Measurements from ENCODE around the gene RPTOR.

RPTOR gene

DNA sequence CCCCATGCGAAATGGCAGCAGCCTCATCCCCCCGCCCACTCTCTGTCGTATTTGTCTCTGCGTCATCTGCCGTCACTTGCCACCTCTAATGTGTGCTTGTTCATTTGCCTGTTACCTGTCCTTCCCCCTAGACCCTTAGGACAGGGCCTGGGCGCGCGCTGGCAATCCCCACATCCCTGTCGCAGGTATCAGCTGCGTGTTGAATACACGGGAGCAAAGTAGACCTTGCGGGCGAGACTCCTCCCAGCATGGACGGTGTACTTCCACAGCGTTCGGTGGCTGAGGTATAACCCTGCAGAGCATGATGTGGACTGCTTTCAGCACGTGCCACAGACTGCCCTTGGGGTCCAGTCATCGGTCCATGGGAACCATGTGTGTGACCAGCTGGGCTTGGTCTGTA, 276.9 kb downstream of the RPTOR start:
- TF ChIP-seq, protein P1, sequence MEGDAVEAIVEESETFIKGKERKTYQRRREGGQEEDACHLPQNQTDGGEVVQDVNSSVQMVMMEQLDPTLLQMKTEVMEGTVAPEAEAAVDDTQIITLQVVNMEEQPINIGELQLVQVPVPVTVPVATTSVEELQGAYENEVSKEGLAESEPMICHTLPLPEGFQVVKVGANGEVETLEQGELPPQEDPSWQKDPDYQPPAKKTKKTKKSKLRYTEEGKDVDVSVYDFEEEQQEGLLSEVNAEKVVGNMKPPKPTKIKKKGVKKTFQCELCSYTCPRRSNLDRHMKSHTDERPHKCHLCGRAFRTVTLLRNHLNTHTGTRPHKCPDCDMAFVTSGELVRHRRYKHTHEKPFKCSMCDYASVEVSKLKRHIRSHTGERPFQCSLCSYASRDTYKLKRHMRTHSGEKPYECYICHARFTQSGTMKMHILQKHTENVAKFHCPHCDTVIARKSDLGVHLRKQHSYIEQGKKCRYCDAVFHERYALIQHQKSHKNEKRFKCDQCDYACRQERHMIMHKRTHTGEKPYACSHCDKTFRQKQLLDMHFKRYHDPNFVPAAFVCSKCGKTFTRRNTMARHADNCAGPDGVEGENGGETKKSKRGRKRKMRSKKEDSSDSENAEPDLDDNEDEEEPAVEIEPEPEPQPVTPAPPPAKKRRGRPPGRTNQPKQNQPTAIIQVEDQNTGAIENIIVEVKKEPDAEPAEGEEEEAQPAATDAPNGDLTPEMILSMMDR (IDR thresholded peaks at IDR 0.05; ENCODE audit: control insufficient read depth, insufficient read depth, low read depth, low read length, missing control alignments), result no peak
- H3K4me3 ChIP-seq (ENCODE audit: control insufficient read depth, low read depth, low read length), result no peak overlapping the region
- DNase-seq (ENCODE audit: low read depth), result no peak

- no peak overlapping the region for H3K4me3 ChIP-seq (ENCODE audit: control insufficient read depth, low read depth, low read length)
- DNase-seq (ENCODE audit: low read depth), result no peak
- TF ChIP-seq, protein P1 (IDR thresholded peaks at IDR 0.05; ENCODE audit: control insufficient read depth, insufficient read depth, low read depth, low read length, missing control alignments), result no peak
Measured at GRCh38 chr17:80822021-80822699, 277.5 kb downstream of the RPTOR start.

GRCh38 chr17:80822700-80823410, 278.2 kb downstream of the RPTOR start:
- no peak overlapping the region for H3K4me3 ChIP-seq (ENCODE audit: control insufficient read depth, low read depth, low read length)
- TF ChIP-seq, protein P1 (IDR thresholded peaks at IDR 0.05; ENCODE audit: control insufficient read depth, insufficient read depth, low read depth, low read length, missing control alignments), result no peak
- no peak for DNase-seq (ENCODE audit: low read depth)

GRCh38 chr17:80824549-80825470, 280.2 kb downstream of the RPTOR start:
- H3K4me3 ChIP-seq (ENCODE audit: control insufficient read depth, low read depth, low read length), result no peak overlapping the region
- TF ChIP-seq, protein P1 (IDR thresholded peaks at IDR 0.05; ENCODE audit: control insufficient read depth, insufficient read depth, low read depth, low read length, missing control alignments), result no peak
- DNase-seq (ENCODE audit: low read depth), result no peak

GRCh38 chr17:80825471-80826345, 281.1 kb downstream of the RPTOR start:
- DNase-seq (ENCODE audit: low read depth), result no peak
- no peak overlapping the region for H3K4me3 ChIP-seq (ENCODE audit: control insufficient read depth, low read depth, low read length)
- TF ChIP-seq, protein P1 (IDR thresholded peaks at IDR 0.05; ENCODE audit: control insufficient read depth, insufficient read depth, low read depth, low read length, missing control alignments), result no peak
